Activated CD8-positive, alpha-beta T cell treated with anti-CD3 and anti-CD28 coated beads, Interleukin-2, amount 10 ng/mL, durations not matched to agents 7 days and 5 days (primary cell): ENCODE data around the gene STX1B. TPM values are rescaled to one million over a fixed set of nuclear protein-coding genes. Genes with fewer than 3 reads are reported as not detected.

Source experiments
- ATAC-seq: fragments of 150-1000 bp; cut with Tn5 transposase; one replicate; pipeline ENCODE4 v1.10.0; 2021; ENCODE audit warnings: moderate library complexity
- CTCF ChIA-PET: fragments of 350-600 bp; sonication (Branson Sonifier 250); formaldehyde crosslinking; loops from one replicate; lab custom pipeline; 2021; ENCODE audit warnings: antibody characterized with exemption; lab: Charles Lee
- POLR2A ChIA-PET: fragments of 350-600 bp; sonication (Branson Sonifier 250); formaldehyde crosslinking; loops from one replicate; lab custom pipeline; 2021; ENCODE audit warnings: antibody characterized with exemption; lab: Charles Lee
- DNase-seq: peaks from one replicate; pipeline ENCODE4 v3.0.0-alpha.2; 2020
- H3K27ac Mint-ChIP-seq: one replicate; pipeline ENCODE4 v1.8.0; 2021; ENCODE audit warnings: mild to moderate bottlenecking, mixed read lengths
- H3K27me3 Mint-ChIP-seq: one replicate; pipeline ENCODE4 v1.8.0; 2021; ENCODE audit warnings: low read depth, mixed read lengths
- H3K36me3 Mint-ChIP-seq: one replicate; pipeline ENCODE4 v1.8.0; 2021; ENCODE audit warnings: low read depth, mixed read lengths
- H3K4me1 Mint-ChIP-seq: one replicate; pipeline ENCODE4 v1.8.0; 2021; ENCODE audit warnings: low read depth, mixed read lengths
- H3K4me3 Mint-ChIP-seq: one replicate; pipeline ENCODE4 v1.8.0; 2021; ENCODE audit warnings: mild to moderate bottlenecking, mixed read lengths
- H3K9me3 Mint-ChIP-seq: one replicate; pipeline ENCODE4 v1.8.0; 2022; ENCODE audit warnings: mixed read lengths; ENCODE audit not compliant: insufficient read depth
- total RNA-seq, 2 experiments: library from RNA; stranded (reverse); gene quantifications; one replicate each; pipeline ENCODE4 v1.2.3, GENCODE V29; 2021

STX1B gene
- total RNA-seq, 2 experiments from 2014 or later: 1.7 to 2.2 TPM

DNA sequence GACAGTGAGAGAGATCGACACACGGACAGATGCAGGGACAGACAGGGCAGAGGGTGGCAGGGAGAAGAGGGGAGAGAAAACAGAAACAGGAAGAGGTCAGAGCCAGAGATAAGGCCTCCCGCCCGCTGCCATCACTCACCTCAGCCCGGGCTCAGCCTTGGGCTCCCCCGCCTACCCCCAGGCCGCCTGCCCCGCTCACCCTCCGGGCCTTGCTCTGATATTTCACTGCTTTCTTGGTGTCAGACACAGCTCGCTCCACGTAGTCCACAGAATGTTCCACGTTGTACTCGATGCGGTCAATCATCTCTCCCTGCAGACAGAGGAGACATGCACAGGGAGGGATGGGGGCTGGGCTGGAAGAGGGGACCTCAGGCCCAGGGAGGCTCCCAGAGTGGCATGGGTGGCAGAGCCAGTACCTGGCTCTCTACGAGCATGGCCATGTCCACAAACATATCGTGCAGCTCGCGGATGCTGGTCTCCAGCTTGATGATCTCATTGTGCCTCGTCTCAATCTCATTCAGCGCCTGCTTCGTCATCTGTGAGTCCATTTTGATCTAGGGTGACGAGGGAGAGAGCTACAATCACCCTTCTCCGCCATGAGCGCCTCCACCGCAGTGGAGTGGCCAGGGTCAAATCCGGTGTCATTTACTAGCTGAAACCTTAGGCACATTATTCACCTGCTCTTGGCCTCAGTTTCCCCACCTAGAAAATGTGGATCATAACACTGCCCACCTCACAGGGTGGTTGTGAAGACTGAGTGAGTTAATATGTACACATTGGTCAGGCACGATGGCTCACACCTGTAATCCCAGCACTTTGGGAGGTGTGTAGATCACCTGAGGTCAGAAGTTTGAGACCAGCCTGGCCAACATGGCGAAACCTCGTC, 17.3 kb downstream of the STX1B start:
- peak overlapping the region; percentile 55 for H3K27ac Mint-ChIP-seq
- no peak overlapping the region for H3K4me3 Mint-ChIP-seq
- ChIA-PET POLR2A (interaction anchor here (0.9 kb wide), 1 partner anchor 15 kb away, joined by 3 read pairs; no protein-coding TSS in a partner anchor), CTCF (interaction anchor here (1.2 to 1.5 kb wide), 3 partner anchors 8 to 52 kb away, joined by 3 to 6 read pairs (median 4); partner anchors contain the start of gene HSD3B7)
- H3K27me3 Mint-ChIP-seq: no peaks in the 10 kb centered on the region
- ATAC-seq (no peak), DNase-seq (no peak)
- no peaks in the 10 kb centered on the region for H3K36me3 Mint-ChIP-seq
- peaks cover 38% of the 10 kb centered on the region for H3K4me1 Mint-ChIP-seq
- no peaks in the 10 kb centered on the region for H3K9me3 Mint-ChIP-seq

DNA sequence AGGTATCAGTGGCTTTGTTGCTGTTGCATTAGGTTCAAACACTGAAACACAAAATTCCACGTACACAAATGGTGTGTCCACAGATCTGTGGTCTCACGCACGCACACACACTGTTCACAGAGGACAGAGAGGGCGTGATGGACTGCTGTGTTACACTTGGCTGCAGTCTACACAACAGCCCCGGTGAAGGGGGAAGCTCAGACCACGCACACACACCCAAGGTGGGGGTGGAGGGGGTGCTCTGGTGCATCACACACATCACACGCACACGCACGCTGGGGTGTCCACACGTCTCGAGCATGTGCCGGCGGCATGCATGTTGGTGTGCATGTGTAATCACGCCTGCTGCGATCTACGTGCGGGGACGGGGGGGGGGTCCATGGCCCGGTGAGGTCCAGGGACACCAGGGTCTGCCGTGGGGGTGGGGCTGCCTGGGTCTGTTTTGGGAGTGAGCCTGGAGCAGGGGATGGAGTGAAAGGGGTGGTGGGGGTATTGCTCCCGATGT, 18.1 kb downstream of the STX1B start:
- ChIA-PET POLR2A (no interaction called here), CTCF (no interaction called here)
- Mint-ChIP-seq H3K27ac (peak overlapping the region; percentile 17), H3K4me1 (peaks cover 38% of the 10 kb centered on the region), H3K27me3 (no peaks in the 10 kb centered on the region), H3K9me3 (no peaks in the 10 kb centered on the region), H3K4me3 (no peak overlapping the region), H3K36me3 (no peaks in the 10 kb centered on the region)
- DNase-seq (no peak), ATAC-seq (no peak)

DNA sequence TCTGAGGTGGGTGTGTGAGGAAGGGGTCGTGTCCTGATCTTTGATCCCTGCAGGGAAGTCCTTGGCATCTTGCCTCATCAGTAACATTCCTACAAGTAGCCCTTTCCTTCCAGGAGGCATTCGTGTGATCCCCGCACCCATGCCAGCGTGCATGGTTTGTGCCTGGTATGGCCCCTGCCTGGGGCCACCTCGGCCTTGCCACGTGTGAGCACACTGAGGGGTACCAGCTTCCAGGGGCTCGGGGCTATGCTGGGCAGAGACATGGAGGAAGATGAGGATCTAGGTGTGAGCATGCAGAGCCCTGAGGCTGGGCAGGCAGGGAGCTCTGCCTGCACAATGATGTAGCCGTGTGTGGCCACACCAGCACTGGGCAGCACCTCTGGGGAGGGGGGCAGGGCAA, 19.4 kb downstream of the STX1B start:
- CTCF ChIA-PET: no interaction called here
- Mint-ChIP-seq H3K36me3 (peaks cover 4% of the 10 kb centered on the region), H3K4me3 (no peak overlapping the region), H3K9me3 (no peaks in the 10 kb centered on the region), H3K4me1 (peaks cover 35% of the 10 kb centered on the region), H3K27me3 (no peaks in the 10 kb centered on the region), H3K27ac (no peak overlapping the region)
- no peak for ATAC-seq
- DNase-seq: no peak
- POLR2A ChIA-PET: no interaction called here

DNA sequence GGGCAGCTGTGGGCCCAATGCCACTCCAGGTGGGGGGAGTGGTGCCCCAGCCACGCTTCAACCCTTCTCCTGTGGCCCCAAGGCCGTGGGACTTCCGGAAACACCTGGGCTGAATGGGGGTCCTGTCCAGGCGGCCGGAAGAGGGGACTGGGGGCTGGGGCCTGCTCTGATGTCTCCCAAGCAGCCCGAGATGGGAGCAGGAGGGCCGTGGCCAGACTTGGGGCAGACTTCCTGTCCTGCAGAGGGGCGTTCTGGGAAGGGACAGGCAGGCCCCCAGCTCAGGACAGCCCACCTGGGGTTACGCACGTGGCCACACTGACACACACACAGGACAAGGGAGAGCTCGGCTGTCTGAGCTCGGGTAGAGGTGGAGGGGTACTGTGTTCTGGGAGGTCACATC, 20.3 kb downstream of the STX1B start:
- H3K9me3 Mint-ChIP-seq: no peaks in the 10 kb centered on the region
- H3K27me3 Mint-ChIP-seq: no peaks in the 10 kb centered on the region
- H3K27ac Mint-ChIP-seq: no peak overlapping the region
- peaks cover 4% of the 10 kb centered on the region for H3K36me3 Mint-ChIP-seq
- POLR2A ChIA-PET: no interaction called here
- no peak for DNase-seq
- no peak overlapping the region for H3K4me3 Mint-ChIP-seq
- peaks cover 39% of the 10 kb centered on the region for H3K4me1 Mint-ChIP-seq
- ATAC-seq: no peak
- CTCF ChIA-PET: no interaction called here

- H3K27me3 Mint-ChIP-seq: no peaks in the 10 kb centered on the region
- no peak overlapping the region for H3K4me3 Mint-ChIP-seq
- H3K4me1 Mint-ChIP-seq: peaks cover 41% of the 10 kb centered on the region
- ATAC-seq: no peak
- no peaks in the 10 kb centered on the region for H3K9me3 Mint-ChIP-seq
- POLR2A ChIA-PET: no interaction called here
- CTCF ChIA-PET: no interaction called here
- H3K36me3 Mint-ChIP-seq: peaks cover 4% of the 10 kb centered on the region
- DNase-seq: no peak
- no peak overlapping the region for H3K27ac Mint-ChIP-seq
Measured at GRCh38 chr16:30989469-30990047, 20.9 kb downstream of the STX1B start.

DNA sequence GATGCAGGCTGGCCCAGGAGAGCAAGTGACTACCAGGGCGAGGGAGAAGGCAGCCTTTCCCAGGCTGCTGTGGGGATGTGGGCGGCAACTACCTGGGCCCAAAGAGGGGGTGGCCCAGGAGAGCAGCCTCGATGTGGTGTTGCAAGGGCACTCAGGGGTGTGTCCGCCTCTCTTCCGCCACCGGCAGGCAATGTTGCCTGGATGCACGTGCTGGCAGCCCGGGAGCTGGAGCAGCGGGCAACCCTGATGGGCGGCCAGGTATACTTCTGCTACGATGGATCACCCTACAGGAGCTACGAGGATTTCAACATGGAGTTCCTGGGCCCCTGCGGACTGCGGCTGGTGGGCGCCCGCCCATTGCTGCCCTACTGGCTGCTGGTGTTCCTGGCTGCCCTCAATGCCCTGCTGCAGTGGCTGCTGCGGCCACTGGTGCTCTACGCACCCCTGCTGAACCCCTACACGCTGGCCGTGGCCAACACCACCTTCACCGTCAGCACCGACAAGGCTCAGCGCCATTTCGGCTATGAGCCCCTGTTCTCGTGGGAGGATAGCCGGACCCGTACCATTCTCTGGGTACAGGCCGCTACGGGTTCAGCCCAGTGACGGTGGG, 22.8 kb downstream of the STX1B start:
- DNase-seq: no peak
- Mint-ChIP-seq H3K27ac (no peak overlapping the region), H3K4me1 (peaks cover 24% of the 10 kb centered on the region), H3K4me3 (no peak overlapping the region), H3K9me3 (no peaks in the 10 kb centered on the region), H3K36me3 (peaks cover 9% of the 10 kb centered on the region), H3K27me3 (no peaks in the 10 kb centered on the region)
- ATAC-seq: no peak
- ChIA-PET CTCF (interaction anchor here (1.2 kb wide), 1 partner anchor 155 kb away, joined by 3 read pairs; no protein-coding TSS in a partner anchor), POLR2A (no interaction called here)

GRCh38 chr16:30986129-30986991, 24.1 kb downstream of the STX1B start:
- ChIA-PET POLR2A (interaction anchor here (0.6 to 3.3 kb wide), 3 partner anchors 11 to 87 kb away, joined by 3 to 15 read pairs (median 4); partner anchors contain the start of genes ZNF646 and ZNF668), CTCF (interaction anchor here (0.8 to 4.2 kb wide), 15 partner anchors 10 to 882 kb away, joined by 3 to 29 read pairs (median 4); partner anchors contain the start of genes VKORC1, ZNF646 and ZNF668)
- H3K4me1 Mint-ChIP-seq: peaks cover 19% of the 10 kb centered on the region
- DNase-seq: no peak
- H3K27ac Mint-ChIP-seq: no peak overlapping the region
- H3K9me3 Mint-ChIP-seq: no peaks in the 10 kb centered on the region
- no peak for ATAC-seq
- no peaks in the 10 kb centered on the region for H3K27me3 Mint-ChIP-seq
- no peak overlapping the region for H3K4me3 Mint-ChIP-seq
- H3K36me3 Mint-ChIP-seq: peaks cover 13% of the 10 kb centered on the region

- ChIA-PET CTCF (interaction anchor here (0.7 to 4.2 kb wide), 26 partner anchors 8 to 883 kb away, joined by 3 to 29 read pairs (median 3); partner anchors contain the start of genes VKORC1, ZNF646, ZNF668 and ZNF843), POLR2A (interaction anchor here (0.7 to 3.3 kb wide), 4 partner anchors 12 to 132 kb away, joined by 3 to 15 read pairs (median 4); partner anchors contain the start of genes KAT8, ZNF646 and ZNF668)
- Mint-ChIP-seq H3K36me3 (peaks cover 19% of the 10 kb centered on the region), H3K27me3 (no peaks in the 10 kb centered on the region), H3K9me3 (no peaks in the 10 kb centered on the region), H3K4me3 (peak overlapping the region; percentile 52), H3K27ac (peak overlapping the region; percentile 43), H3K4me1 (peaks cover 15% of the 10 kb centered on the region)
- ATAC-seq (peak; percentile 17), DNase-seq (no peak)
Measured at GRCh38 chr16:30985401-30986128, 24.9 kb downstream of the STX1B start.

DNA sequence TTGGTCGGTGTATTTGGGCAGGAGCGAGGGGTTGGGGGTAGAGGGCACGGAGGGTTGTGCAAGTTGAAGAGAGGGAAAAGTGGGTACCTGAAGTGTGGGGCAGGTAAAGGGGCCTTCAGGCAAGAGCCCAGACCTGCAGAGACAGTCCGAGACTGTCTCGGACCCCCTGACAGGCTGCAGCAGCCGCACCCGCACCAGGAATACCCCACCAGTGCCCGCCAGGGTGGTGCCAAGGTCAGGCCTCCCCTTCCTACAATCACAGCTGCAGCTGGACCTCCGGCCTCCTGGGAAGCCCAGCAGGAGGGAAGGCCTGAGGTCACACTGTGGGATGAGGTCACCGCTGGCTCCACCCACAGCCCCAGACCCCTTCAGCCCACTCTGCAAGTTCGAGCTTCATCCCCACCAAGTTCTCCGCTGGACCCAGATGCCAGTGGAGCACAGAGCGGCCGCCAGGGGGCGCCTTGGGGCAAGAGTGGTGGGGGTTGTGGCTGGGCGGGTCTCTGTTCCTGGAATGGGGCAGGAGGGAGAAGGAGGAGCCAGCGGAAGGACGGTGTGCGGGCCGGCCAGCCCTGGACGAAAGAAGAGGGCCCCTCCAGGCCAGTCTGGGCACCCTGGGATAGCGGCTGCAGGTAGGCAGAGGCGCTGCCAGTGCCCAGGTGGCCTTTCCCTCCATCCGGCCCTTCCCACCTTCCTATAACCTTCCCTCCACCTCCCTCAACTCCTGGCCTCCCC, 25.6 kb downstream of the STX1B start, which contains the start of gene HSD3B7:
Gene HSD3B7 (plus strand): TSS at position 539 of the 732 bp plus-strand sequence. CDS start 452 bp downstream, outside the sequence.
- H3K9me3 Mint-ChIP-seq: no peaks in the 10 kb centered on the region
- peaks cover 15% of the 10 kb centered on the region for H3K4me1 Mint-ChIP-seq
- ATAC-seq: peak; percentile 80
- POLR2A ChIA-PET: interaction anchor here (0.7 to 3.3 kb wide), 3 partner anchors 34 to 132 kb away, joined by 3 to 15 read pairs (median 4); partner anchors contain the start of genes KAT8, ZNF646 and ZNF668
- H3K36me3 Mint-ChIP-seq: peaks cover 22% of the 10 kb centered on the region
- peak; percentile 85 for DNase-seq
- peak within 1 kb of the TSS; percentile 52 for H3K4me3 Mint-ChIP-seq
- peak within 1 kb of the TSS; percentile 43 for H3K27ac Mint-ChIP-seq
- CTCF ChIA-PET: interaction anchor here (0.6 to 4.2 kb wide), 30 partner anchors 9 to 884 kb away, joined by 3 to 29 read pairs (median 4); partner anchors contain the start of genes PYDC1, VKORC1, ZNF646 and ZNF668
- no peaks in the 10 kb centered on the region for H3K27me3 Mint-ChIP-seq
